Measurements from ENCODE around the gene EGLN2. TPM values are rescaled to one million over a fixed set of nuclear protein-coding genes. Genes with fewer than 3 reads are reported as not detected.
"Not testable (repeated sequence)": the region's sequence is repeated elsewhere in the genome, so short reads cannot be mapped to it uniquely, and the experiment has no call there.

Gene EGLN2
- polyA plus RNA-seq, 1 donor: 61.6 TPM

GRCh38 chr19:40818480-40819399, 19.7 kb downstream of the EGLN2 start:
- H3K27ac ChIP-seq (ENCODE audit: low read length); H3K9me3 ChIP-seq (ENCODE audit: control insufficient read depth, low read depth, low read length); H3K27me3 ChIP-seq (ENCODE audit: control insufficient read depth, insufficient read depth, low read length); H3K36me3 ChIP-seq (ENCODE audit: control insufficient read depth, insufficient read depth, low read length): not testable (repeated sequence)
- no CpG with 5 or more reads among the region's 36 CpGs for WGBS (ENCODE audit: insufficient coverage, low lambda C conversion rate)
- H3K4me1 ChIP-seq (ENCODE audit: control insufficient read depth, insufficient read depth, low read length): peaks cover 25% of the 10 kb centered on the region
- peak overlapping the region; percentile 11 for H3K4me3 ChIP-seq (ENCODE audit: low read length)
- DNase-seq: peak; percentile 40 to 73

- H3K4me1 ChIP-seq (ENCODE audit: control insufficient read depth, insufficient read depth, low read length): peaks cover 32% of the 10 kb centered on the region
- H3K27me3 ChIP-seq (ENCODE audit: control insufficient read depth, insufficient read depth, low read length); H3K9me3 ChIP-seq (ENCODE audit: control insufficient read depth, low read depth, low read length); H3K4me3 ChIP-seq (ENCODE audit: low read length); DNase-seq; H3K27ac ChIP-seq (ENCODE audit: low read length); H3K36me3 ChIP-seq (ENCODE audit: control insufficient read depth, insufficient read depth, low read length): not testable (repeated sequence)
- no CpG with 5 or more reads among the region's 6 CpGs for WGBS (ENCODE audit: insufficient coverage, low lambda C conversion rate)
These were observed 20.7 kb downstream of the EGLN2 start for GRCh38 chr19:40819479-40820234.

GRCh38 chr19:40822161-40822560, 23.2 kb downstream of the EGLN2 start:
- no CpG with 5 or more reads among the region's 22 CpGs for WGBS (ENCODE audit: insufficient coverage, low lambda C conversion rate)
- Histone ChIP-seq H3K4me1 (ENCODE audit: control insufficient read depth, insufficient read depth, low read length) (peaks cover 32% of the 10 kb centered on the region), H3K27me3 (ENCODE audit: control insufficient read depth, insufficient read depth, low read length) (no peaks in the 10 kb centered on the region), H3K27ac (ENCODE audit: low read length) (peak overlapping the region; percentile 95), H3K9me3 (ENCODE audit: control insufficient read depth, low read depth, low read length) (peaks cover 2% of the 10 kb centered on the region), H3K36me3 (ENCODE audit: control insufficient read depth, insufficient read depth, low read length) (peaks cover 2% of the 10 kb centered on the region), H3K4me3 (ENCODE audit: low read length) (no peak overlapping the region)
- no peak for DNase-seq

GRCh38 chr19:40822704-40823553, 23.9 kb downstream of the EGLN2 start:
- not testable (repeated sequence) for H3K9me3 ChIP-seq (ENCODE audit: control insufficient read depth, low read depth, low read length); H3K36me3 ChIP-seq (ENCODE audit: control insufficient read depth, insufficient read depth, low read length); H3K27me3 ChIP-seq (ENCODE audit: control insufficient read depth, insufficient read depth, low read length); H3K4me3 ChIP-seq (ENCODE audit: low read length)
- no CpG with 5 or more reads among the region's 9 CpGs for WGBS (ENCODE audit: insufficient coverage, low lambda C conversion rate)
- Histone ChIP-seq H3K27ac (ENCODE audit: low read length) (peak overlapping the region; percentile 95), H3K4me1 (ENCODE audit: control insufficient read depth, insufficient read depth, low read length) (peaks cover 32% of the 10 kb centered on the region)
- DNase-seq: peak; percentile 54 to 80

- not testable (repeated sequence) for H3K27ac ChIP-seq (ENCODE audit: low read length)
These were observed 25.9 kb downstream of the EGLN2 start for GRCh38 chr19:40824916-40825315.

GRCh38 chr19:40825460-40826095, 26.6 kb downstream of the EGLN2 start:
- DNase-seq; H3K27me3 ChIP-seq (ENCODE audit: control insufficient read depth, insufficient read depth, low read length): not testable (repeated sequence)

More at GRCh38 chr19:40824916-40825315, 25.9 kb downstream of the EGLN2 start:
- H3K4me3 ChIP-seq (ENCODE audit: low read length); H3K9me3 ChIP-seq (ENCODE audit: control insufficient read depth, low read depth, low read length); H3K27me3 ChIP-seq (ENCODE audit: control insufficient read depth, insufficient read depth, low read length); DNase-seq; H3K36me3 ChIP-seq (ENCODE audit: control insufficient read depth, insufficient read depth, low read length): not testable (repeated sequence)
- no CpG with 5 or more reads among the region's 16 CpGs for WGBS (ENCODE audit: insufficient coverage, low lambda C conversion rate)
- peaks cover 23% of the 10 kb centered on the region for H3K4me1 ChIP-seq (ENCODE audit: control insufficient read depth, insufficient read depth, low read length)

GRCh38 chr19:40826312-40826698, 27.3 kb downstream of the EGLN2 start:
- H3K27me3 ChIP-seq (ENCODE audit: control insufficient read depth, insufficient read depth, low read length); DNase-seq; H3K4me3 ChIP-seq (ENCODE audit: low read length); H3K36me3 ChIP-seq (ENCODE audit: control insufficient read depth, insufficient read depth, low read length); H3K27ac ChIP-seq (ENCODE audit: low read length); H3K9me3 ChIP-seq (ENCODE audit: control insufficient read depth, low read depth, low read length): not testable (repeated sequence)
- peaks cover 32% of the 10 kb centered on the region for H3K4me1 ChIP-seq (ENCODE audit: control insufficient read depth, insufficient read depth, low read length)
- WGBS (ENCODE audit: insufficient coverage, low lambda C conversion rate): no CpG with 5 or more reads among the region's 14 CpGs

More at GRCh38 chr19:40825460-40826095, 26.6 kb downstream of the EGLN2 start:
- H3K9me3 ChIP-seq (ENCODE audit: control insufficient read depth, low read depth, low read length); H3K27ac ChIP-seq (ENCODE audit: low read length); H3K4me3 ChIP-seq (ENCODE audit: low read length); H3K36me3 ChIP-seq (ENCODE audit: control insufficient read depth, insufficient read depth, low read length): not testable (repeated sequence)
- no CpG with 5 or more reads among the region's 6 CpGs for WGBS (ENCODE audit: insufficient coverage, low lambda C conversion rate)
- peaks cover 26% of the 10 kb centered on the region for H3K4me1 ChIP-seq (ENCODE audit: control insufficient read depth, insufficient read depth, low read length)

- H3K4me3 ChIP-seq (ENCODE audit: low read length); H3K27me3 ChIP-seq (ENCODE audit: control insufficient read depth, insufficient read depth, low read length); H3K36me3 ChIP-seq (ENCODE audit: control insufficient read depth, insufficient read depth, low read length); H3K9me3 ChIP-seq (ENCODE audit: control insufficient read depth, low read depth, low read length); DNase-seq; H3K27ac ChIP-seq (ENCODE audit: low read length): not testable (repeated sequence)
- no CpG with 5 or more reads among the region's 29 CpGs for WGBS (ENCODE audit: insufficient coverage, low lambda C conversion rate)
- peaks cover 35% of the 10 kb centered on the region for H3K4me1 ChIP-seq (ENCODE audit: control insufficient read depth, insufficient read depth, low read length)
These were observed 27.9 kb downstream of the EGLN2 start for GRCh38 chr19:40826699-40827385.

GRCh38 chr19:40827386-40828247, 28.6 kb downstream of the EGLN2 start:
- H3K36me3 ChIP-seq (ENCODE audit: control insufficient read depth, insufficient read depth, low read length): peaks cover 4% of the 10 kb centered on the region
- no peak overlapping the region for H3K4me3 ChIP-seq (ENCODE audit: low read length)
- DNase-seq: no peak
- peaks cover 35% of the 10 kb centered on the region for H3K4me1 ChIP-seq (ENCODE audit: control insufficient read depth, insufficient read depth, low read length)
- H3K27ac ChIP-seq (ENCODE audit: low read length): no peak overlapping the region
- no peaks in the 10 kb centered on the region for H3K27me3 ChIP-seq (ENCODE audit: control insufficient read depth, insufficient read depth, low read length)
- WGBS (ENCODE audit: insufficient coverage, low lambda C conversion rate): 100% methylated on average over 2 of the region's 22 CpGs
- no peaks in the 10 kb centered on the region for H3K9me3 ChIP-seq (ENCODE audit: control insufficient read depth, low read depth, low read length)

Measured in large intestine (tissue), 3 donors.